HG02884 (cell line): ENCODE data around the gene ARHGAP10.

ENCODE experiments used
- ATAC-seq: cut with Tn5 transposase; IDR thresholded peaks from one replicate; pipeline ENCODE4 v1.9.1; 2021; ENCODE audit warnings: mild to moderate bottlenecking, moderate library complexity; ENCODE audit not compliant: unreplicated experiment

ARHGAP10 gene

DNA sequence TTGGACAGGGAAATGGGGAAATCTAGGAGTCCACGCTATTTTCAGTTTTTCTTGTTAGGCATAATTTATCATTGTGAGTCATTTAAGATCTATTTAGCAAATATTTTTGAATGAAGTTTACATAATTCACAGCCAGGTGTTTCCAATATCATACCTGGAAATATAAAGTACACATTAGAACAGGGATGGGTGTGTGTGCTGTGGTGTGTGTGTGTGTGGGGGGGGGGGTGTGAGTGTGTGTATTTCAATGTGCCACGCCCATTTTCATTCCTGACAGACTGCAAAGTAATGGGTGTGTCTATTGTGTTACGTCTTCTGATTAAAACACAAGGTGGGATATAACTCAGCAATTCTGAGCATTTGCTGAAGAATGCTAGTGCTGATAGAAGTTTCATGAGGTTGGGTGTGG, 33.2 kb downstream of the ARHGAP10 start:
- no peak for ATAC-seq

DNA sequence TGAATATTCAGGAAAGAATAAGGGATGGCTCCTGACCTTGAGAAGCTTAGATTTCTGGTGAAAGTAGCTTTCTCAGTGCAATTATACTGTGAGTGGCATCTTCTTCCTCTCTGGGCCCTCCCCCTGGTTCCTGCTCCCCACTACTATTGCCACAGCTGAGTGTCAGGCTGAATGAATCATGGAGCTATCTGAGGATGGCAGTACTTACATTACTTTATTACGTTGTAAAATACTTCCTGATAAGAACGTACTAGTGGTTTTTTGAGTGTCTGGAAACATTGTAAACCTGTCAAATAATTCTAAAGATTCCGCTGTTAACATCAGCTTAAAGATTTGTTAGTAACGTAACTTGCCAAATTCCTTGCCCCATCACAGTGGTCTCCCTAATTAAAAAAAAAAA, 36.2 kb downstream of the ARHGAP10 start:
- ATAC-seq = no peak

GRCh38 chr4:147769386-147769785, 37.5 kb downstream of the ARHGAP10 start:
- ATAC-seq = no peak

GRCh38 chr4:147770831-147771230, 38.9 kb downstream of the ARHGAP10 start:
- no peak for ATAC-seq

GRCh38 chr4:147772056-147772455, 40.2 kb downstream of the ARHGAP10 start:
- no peak for ATAC-seq

DNA sequence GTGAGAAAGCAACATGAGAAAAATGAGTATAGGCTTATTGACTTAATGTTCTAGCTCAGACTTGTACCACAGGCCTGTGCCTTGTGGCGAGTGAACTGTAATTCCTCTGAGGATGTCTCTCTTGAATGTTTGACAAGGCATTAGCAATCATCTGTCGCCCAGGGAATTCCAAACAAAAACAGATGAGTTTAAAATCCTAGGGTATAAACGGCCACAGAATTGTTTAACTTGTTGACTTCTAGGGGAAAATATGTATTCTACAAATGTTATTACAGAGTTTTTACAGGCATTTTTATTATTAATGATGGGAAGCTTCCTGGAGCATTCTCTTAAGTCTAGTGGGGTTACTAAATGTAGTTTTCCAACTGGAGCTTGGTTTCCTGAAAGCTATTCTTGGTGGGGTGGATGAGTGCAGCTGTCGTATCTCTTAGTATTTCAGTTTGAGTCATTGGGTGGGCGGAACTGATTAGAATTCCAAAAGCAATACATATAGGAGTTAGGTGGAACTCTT, 40.6 kb downstream of the ARHGAP10 start:
- ATAC-seq = no peak

- peak; percentile 64 for ATAC-seq
Observed at GRCh38 chr4:147773261-147774184, 41.6 kb downstream of the ARHGAP10 start.

- no peak for ATAC-seq
Observed at GRCh38 chr4:147776716-147777115, 44.8 kb downstream of the ARHGAP10 start.

- no peak for ATAC-seq
Observed at GRCh38 chr4:147777456-147778091, 45.7 kb downstream of the ARHGAP10 start.

DNA sequence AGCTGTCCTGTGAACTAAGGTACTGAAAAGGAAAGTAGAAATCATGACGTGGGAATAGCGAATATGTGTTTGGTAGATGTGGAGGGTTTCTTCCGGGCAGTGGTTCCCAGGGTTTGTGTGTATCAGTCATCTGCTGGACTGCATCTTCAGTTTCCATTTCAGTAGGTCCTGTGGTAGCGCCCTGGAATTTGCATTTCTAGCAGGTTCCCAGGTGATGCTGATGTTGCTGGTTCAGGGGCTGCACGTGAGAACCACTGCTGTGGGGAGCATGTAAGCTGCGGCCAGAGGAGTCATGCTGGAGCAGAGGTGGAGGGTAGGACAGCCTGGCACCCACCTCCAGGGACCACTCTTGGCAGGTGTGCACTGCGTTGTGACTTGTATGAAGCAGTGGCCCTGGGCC, 47.1 kb downstream of the ARHGAP10 start:
- ATAC-seq = peak; percentile 38

- no peak for ATAC-seq
Observed at GRCh38 chr4:147779451-147779850, 47.6 kb downstream of the ARHGAP10 start.

GRCh38 chr4:147780137-147780777, 48.4 kb downstream of the ARHGAP10 start:
- ATAC-seq = peak; percentile 64

DNA sequence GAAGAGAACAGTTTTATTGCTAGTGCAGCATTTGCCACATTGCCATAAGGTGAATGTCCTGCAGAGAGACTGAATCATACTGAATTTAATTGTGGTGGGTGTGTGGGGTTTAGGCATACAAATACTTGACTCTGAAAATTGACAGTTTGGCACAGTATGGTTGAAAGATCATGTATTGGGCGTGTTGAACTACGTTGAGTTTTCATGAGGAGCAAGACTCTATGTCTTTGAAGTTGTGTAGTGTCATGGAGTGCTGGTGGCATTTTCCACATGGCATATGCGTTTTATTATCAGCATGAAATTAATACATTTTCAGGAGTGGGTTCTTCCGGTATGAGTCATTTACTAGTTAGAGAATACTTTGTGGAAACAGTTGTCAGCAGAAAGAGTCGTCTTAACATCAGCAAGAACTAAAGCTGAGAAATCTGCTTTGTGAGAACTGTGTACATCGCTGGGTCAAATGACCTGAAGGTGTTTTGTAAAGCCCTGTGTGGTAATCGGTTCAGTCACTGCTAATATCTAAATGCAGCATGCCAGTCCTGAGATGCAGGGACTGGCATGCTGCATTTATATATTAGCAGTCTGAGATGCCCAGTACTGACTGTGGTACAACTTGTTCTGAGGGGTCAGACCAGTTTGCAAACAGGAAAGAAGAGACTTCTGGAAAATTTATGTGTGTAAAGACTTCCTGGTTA, 50.3 kb downstream of the ARHGAP10 start:
- ATAC-seq = no peak

DNA sequence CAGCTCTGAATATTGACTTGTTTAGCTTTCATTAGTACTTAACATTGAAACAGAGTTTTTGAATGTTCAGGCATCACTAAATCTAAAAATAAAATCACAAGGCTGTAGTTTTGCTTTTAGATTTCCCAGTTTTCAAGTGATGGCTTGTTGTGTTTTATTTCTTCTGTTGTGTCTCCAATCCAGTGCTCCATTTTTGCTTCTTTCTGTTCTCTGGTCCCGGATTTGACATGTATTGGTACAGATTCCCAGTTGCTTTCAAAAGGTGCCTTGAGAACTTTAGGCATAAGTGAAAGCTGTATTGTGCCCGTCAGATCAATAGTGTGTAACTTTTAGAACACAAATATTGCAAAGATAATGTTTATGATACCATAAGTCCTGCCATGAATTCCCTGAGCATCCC, 53.2 kb downstream of the ARHGAP10 start:
- ATAC-seq = no peak

- peak; percentile 88 for ATAC-seq
Observed at GRCh38 chr4:147786031-147786430, 54.1 kb downstream of the ARHGAP10 start.

DNA sequence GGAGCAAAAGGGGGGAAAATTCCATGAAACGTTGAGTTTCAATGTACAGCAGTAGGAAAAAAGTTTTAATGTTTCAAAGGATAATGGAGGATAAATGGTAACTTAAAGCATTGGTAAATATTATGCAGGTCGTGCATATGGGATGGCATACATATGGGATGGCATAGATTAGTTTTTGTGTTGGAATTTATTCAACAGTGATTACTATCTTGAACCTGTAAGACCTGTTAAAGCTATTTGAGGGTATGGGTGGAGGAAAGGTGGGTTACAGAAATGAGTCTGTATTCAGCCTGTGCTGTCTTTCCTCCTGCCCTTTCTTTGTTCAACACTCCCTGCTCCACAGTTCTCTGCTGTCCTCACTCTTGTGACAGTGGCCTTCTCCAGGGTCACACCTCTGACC, 54.6 kb downstream of the ARHGAP10 start:
- no peak for ATAC-seq

GRCh38 chr4:147787204-147787603, 55.3 kb downstream of the ARHGAP10 start:
- ATAC-seq = no peak

DNA sequence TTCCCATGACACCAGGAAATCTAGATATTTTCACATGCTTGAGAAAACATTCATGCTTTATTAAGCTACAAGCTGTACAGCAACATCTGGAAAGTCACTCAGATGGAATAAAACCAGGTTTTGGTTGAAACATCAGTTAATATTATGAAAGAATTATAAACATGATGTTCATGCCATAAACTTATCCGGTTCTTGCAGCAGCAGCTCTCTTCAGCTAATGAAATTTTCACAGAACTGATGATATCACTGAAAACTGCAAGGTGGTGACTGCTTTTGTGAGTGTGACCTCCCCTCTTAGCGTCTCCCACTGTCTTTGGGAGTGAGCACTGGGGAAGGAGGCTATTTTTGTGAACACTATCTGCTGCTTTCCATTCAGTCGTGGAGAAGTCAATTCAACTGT, 56.9 kb downstream of the ARHGAP10 start:
- ATAC-seq = no peak

GRCh38 chr4:147789596-147789995, 57.7 kb downstream of the ARHGAP10 start:
- no peak for ATAC-seq

DNA sequence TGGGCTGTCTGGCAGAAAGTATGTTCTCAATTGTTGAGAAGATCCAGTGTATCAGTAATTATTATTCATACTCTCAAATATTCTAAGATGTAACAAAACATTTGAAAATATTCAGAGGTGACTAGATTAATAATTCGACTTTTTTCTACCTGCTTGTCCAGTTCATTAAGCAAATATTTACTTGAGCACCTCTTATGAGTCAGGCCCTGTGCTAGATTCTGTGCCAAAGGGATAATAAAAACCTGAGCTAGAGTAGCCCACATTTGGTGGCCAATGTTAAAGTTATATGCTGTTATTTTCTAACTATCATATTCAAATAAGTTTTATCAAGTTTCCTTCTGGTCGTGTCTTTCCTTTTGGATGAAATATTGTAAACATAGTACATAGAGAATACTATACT, 58.5 kb downstream of the ARHGAP10 start:
- ATAC-seq = no peak

DNA sequence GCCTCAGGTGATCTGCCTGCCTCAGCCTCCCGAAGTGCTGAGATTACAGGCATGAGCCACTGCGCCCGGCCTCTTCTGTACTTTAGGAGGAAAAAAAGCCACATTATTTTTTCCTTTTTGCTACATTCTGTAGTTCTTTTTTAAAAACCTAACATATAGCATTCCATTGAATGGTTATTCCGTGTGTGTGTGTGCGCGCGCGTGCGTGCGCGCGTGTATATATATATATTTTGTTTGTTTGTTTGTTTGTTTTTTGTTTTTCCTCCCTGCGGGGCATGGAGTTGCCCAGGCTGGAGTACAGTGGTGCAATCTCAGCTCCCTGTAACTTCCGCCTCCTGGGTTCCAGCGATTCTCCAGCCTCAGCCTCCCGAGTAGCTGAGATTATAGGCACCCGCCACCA, 59.5 kb downstream of the ARHGAP10 start:
- ATAC-seq = no peak
